Spleen (tissue), 11 donors: ENCODE data around the gene IQCE. TPM values are rescaled to one million over a fixed set of nuclear protein-coding genes. Genes with fewer than 3 reads are reported as not detected.

Source experiments
- DNase-seq: peaks from one replicate; pipeline ENCODE4 v3.0.0-alpha.2; 2020
- H3K27ac ChIP-seq, 8 donors: fragments of 200-600 bp; sonication (generic) in 7 of 8; 1 replicate in 4 of 8; 2 replicates in 4 of 8; pipeline versions ENCODE4 v1.5.0 to v1.8.0; 2016 to 2021; ENCODE audit warnings: inconsistent platforms in 4 of 8, mild to moderate bottlenecking in 4 of 8, moderate library complexity in 1 of 8
- H3K27me3 ChIP-seq, 7 donors: fragments of 200-600 bp; sonication (generic) in 6 of 7; replicated peaks in 1 of 7; 1 replicate in 4 of 7; 2 replicates in 3 of 7; pipeline versions ENCODE4 v1.5.0 to v1.8.0; 2016 to 2021; ENCODE audit warnings: inconsistent platforms in 3 of 7, mild to moderate bottlenecking in 1 of 7
- H3K36me3 ChIP-seq, 6 donors: fragments of 200-600 bp; sonication (generic) in 5 of 6; 1 replicate in 4 of 6; 2 replicates in 2 of 6; pipeline versions ENCODE4 v1.5.0 to v1.8.0; 2016 to 2021; ENCODE audit warnings: inconsistent platforms in 2 of 6
- H3K4me1 ChIP-seq, 6 donors: fragments of 200-600 bp; sonication (generic) in 5 of 6; 1 replicate in 3 of 6; 2 replicates in 3 of 6; pipeline versions ENCODE4 v1.5.0 to v1.8.0; 2016 to 2021; ENCODE audit warnings: inconsistent platforms in 3 of 6
- H3K4me3 ChIP-seq, 8 donors: fragments of 200-600 bp; sonication (generic) in 7 of 8; 1 replicate in 4 of 8; 2 replicates in 4 of 8; pipeline versions ENCODE4 v1.5.0 to v1.8.0; 2016 to 2021; ENCODE audit warnings: inconsistent platforms in 4 of 8, mild to moderate bottlenecking in 4 of 8, moderate library complexity in 2 of 8
- H3K9me3 ChIP-seq, 8 donors: fragments of 200-600 bp; sonication (generic) in 7 of 8; 1 replicate in 4 of 8; 2 replicates in 4 of 8; pipeline versions ENCODE4 v1.5.0 to v1.8.0; 2016 to 2021; ENCODE audit warnings: inconsistent platforms in 4 of 8
- POLR2A ChIP-seq, 3 donors: fragments of 450-650 bp; IDR thresholded peaks; one replicate each; pipeline ENCODE4 v1.5.1; 2017; ENCODE audit warnings: antibody characterized with exemption in 3 of 3, mild to moderate bottlenecking in 1 of 3
- POLR2AphosphoS5 ChIP-seq, 3 donors: sonication (generic); formaldehyde crosslinking; IDR thresholded peaks; one replicate each; pipeline ENCODE4 v1.5.1; 2017; ENCODE audit warnings: antibody characterized with exemption in 3 of 3
- WGBS, 5 donors: extraction: QIAGEN DNeasy Blood & Tissue Kit in 3 of 5; methylation state at CpG; one replicate each; pipeline versions ENCODE4 v1.1.5 to v1.1.7; 2013 to 2018; 5-methylcytosine and 5-hydroxymethylcytosine counted together
- intact Hi-C: fragments of 100-400 bp; cut with DNase I; formaldehyde crosslinking; loops from one replicate; pipeline ENCODE4 v1.15.0; 2023; ENCODE audit warnings: low total_unique reads
- polyA plus RNA-seq, 3 donors: library from polyadenylated mRNA; stranded (reverse); fragments of 200-250 nt; gene quantifications; one replicate each; pipeline ENCODE4 v1.2.1, GENCODE V29; 2013
- total RNA-seq, 7 donors: library from RNA; depleted of rRNA in 3 of 7; stranded (reverse); fragments of >200 nt in 3 of 7; fragmentation: NEBNext Ultra II Directional in 4 of 7; extraction: Animal tissue kit (Norgen Biotek cat#: 25700) in 4 of 7; gene quantifications; one replicate each; pipeline versions ENCODE4 v1.1.0 to v1.2.1, GENCODE V29; 2016 to 2021
- TF ChIP-seq, protein P1 (sequence below), 11 experiments: fragments of 200-600 bp in 7 of 11; fragments of 450-650 bp in 4 of 11; sonication (generic) in 4 of 11; IDR thresholded peaks in 8 of 11; conservative IDR thresholded peaks in 3 of 11; 1 replicate in 7 of 11; 2 replicates in 4 of 11; pipeline versions ENCODE4 v1.4.0 to v1.8.0; 2016 to 2021; ENCODE audit warnings: antibody characterized with exemption in 11 of 11, inconsistent platforms in 4 of 11, mild to moderate bottlenecking in 1 of 11
- donor health status: healthy with polysubstance abuse.
- donor health status: DM: no; HTN: no; CAD: no; lungs with moderate emphysema.
- donor health status: DM: no; HTN: no; CAD: no.
- donor health status: Bipolar disorder and iron deficiency.
- donor health status: healthy.
- donor health status: DM: no; HTN: no; CAD: no.
- donor health status: DM: yes; HTN: yes; CAD: no.

Gene IQCE
- total and polyA plus RNA-seq, 10 donors, result 1.2 to 17.1 (median 11.4) TPM

DNA sequence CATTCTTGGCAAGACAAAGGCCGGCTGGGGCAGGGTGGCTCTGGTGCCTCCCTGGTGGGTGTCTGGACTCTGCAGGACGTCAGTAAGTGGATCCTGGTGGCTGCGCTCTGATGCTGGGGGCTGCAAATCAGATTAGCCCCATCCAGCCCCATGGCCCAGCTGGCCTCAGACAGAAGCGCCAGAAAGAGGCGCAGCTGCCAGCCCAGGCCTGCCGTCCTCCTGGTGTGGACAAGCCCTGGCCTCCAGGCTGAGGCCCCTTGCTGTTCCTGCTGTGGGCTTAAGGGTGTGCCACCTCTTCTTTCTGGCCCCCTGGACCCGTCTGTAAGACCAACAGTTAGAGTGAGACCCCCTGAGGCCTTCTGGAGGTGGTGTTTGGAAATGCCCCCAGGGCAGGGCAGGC, 45.1 kb upstream of the IQCE start:
- 93 to 99% (median 94%) methylated on average over 3 to 7 of the region's 7 CpGs for WGBS, 5 donors
- peaks cover 0 to 5% (median 0%) of the 10 kb centered on the region in 7 donors for H3K27me3 ChIP-seq
- no peaks in the 10 kb centered on the region for H3K36me3 ChIP-seq
- peaks cover 43 to 88% (median 63%) of the 10 kb centered on the region in 6 donors for H3K4me1 ChIP-seq
- H3K27ac ChIP-seq, result peak overlapping the region in 3 of 8 donors; percentile 15 to 97 (median 91)
- no peak for DNase-seq
- H3K9me3 ChIP-seq, result no peaks in the 10 kb centered on the region
- TF ChIP-seq POLR2A (IDR thresholded peaks at IDR 0.05) (no peak), POLR2AphosphoS5 (IDR thresholded peaks at IDR 0.05) (no peak)
- TF ChIP-seq, protein P1, sequence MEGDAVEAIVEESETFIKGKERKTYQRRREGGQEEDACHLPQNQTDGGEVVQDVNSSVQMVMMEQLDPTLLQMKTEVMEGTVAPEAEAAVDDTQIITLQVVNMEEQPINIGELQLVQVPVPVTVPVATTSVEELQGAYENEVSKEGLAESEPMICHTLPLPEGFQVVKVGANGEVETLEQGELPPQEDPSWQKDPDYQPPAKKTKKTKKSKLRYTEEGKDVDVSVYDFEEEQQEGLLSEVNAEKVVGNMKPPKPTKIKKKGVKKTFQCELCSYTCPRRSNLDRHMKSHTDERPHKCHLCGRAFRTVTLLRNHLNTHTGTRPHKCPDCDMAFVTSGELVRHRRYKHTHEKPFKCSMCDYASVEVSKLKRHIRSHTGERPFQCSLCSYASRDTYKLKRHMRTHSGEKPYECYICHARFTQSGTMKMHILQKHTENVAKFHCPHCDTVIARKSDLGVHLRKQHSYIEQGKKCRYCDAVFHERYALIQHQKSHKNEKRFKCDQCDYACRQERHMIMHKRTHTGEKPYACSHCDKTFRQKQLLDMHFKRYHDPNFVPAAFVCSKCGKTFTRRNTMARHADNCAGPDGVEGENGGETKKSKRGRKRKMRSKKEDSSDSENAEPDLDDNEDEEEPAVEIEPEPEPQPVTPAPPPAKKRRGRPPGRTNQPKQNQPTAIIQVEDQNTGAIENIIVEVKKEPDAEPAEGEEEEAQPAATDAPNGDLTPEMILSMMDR (IDR thresholded peaks at IDR 0.05 in 8 of 11, conservative IDR thresholded peaks at IDR 0.05 in 3 of 11), result no peak
- no peak overlapping the region for H3K4me3 ChIP-seq
- intact Hi-C loops, result no loop called here

DNA sequence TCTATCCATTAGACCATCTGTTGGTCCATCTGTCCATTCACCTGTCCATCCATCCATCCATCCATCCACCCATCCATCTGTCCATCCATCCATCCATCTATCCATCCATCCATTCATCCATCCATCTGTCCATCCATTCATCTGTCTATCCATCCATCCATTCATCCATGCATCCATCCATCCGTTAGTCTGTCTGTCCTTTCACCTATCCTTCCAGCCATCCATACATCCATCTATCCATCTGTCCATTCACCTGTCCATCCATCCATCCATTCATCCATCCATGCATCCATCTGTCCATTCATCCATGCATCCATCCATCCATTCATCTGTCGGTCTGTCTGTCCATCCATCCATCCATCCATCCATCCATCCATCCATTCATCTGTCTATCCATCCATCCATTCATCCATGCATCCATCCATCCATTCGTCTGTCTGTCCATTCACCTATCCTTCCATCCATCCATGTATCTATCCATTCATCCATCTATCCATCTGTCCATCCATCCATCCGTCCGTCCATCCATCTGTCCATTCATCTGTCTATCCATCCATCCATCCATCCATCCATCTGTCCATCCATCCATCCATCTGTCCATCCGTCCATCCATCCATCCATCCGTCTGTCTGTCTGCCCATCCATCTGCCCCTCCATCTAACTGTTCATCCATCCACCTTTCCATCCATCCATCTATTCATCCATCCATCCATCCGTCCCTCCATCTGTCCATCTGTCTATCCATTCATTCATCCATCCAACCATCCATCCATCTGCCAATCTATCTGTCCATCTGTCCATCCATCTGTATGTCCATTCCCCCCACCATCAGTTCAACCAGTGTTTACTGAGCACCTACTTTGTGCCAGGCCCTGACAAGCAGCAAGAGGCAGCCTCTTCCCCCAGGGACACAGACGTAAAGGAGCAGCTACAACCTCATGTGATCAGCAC, 44.0 kb upstream of the IQCE start:
- no peak overlapping the region for H3K4me3 ChIP-seq
- no peak for DNase-seq
- intact Hi-C loops, result no loop called here
- peaks cover 38 to 84% (median 59%) of the 10 kb centered on the region in 6 donors for H3K4me1 ChIP-seq
- no peaks in the 10 kb centered on the region for H3K36me3 ChIP-seq
- H3K27ac ChIP-seq, result no peak overlapping the region
- TF ChIP-seq, protein P1 (IDR thresholded peaks at IDR 0.05 in 8 of 11, conservative IDR thresholded peaks at IDR 0.05 in 3 of 11), result no peak
- TF ChIP-seq POLR2AphosphoS5 (IDR thresholded peaks at IDR 0.05) (no peak), POLR2A (IDR thresholded peaks at IDR 0.05) (no peak)
- no peaks in the 10 kb centered on the region for H3K9me3 ChIP-seq
- peaks cover 0 to 10% (median 0%) of the 10 kb centered on the region in 7 donors for H3K27me3 ChIP-seq
- 76 to 96% (median 84%) methylated on average over 9 of the region's 9 CpGs for WGBS, 5 donors

DNA sequence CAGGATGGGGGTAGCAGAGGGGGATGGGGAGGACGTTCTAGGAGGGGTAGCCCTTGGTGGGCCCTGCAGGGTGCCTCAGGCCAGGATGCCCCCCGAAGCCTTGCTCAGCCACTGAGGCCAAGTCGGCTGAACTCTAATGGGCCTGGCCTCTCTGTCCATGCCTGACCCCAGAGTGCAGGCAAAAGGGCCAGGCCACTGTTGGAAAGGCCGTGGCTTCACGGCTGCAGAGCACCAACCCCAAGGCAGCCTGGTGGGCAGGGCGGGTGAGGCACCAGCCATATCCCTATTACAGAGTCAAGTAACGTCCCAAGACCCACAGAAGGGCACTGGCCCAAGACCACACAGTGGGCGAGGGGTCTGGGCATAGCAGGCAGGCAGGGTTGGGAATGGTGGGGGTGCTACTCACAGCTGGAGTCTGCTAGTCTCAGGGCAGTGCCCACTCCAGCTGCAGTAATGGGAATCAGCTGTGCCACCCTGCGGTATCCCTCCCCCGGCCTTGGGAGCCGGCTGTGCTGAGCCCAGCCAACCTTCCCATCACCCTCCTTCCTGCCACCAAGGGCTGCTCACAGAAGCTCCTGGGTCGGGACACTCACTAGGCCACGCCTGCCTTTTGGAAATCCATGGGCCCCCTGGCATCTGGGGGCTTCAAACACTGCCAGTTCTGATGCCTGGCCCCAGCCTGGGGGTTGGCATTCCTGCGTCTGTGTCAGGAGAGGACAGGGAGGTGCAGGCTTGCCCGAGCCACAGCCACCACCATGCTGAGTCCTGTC, 43.2 kb upstream of the IQCE start:
- H3K9me3 ChIP-seq, result no peaks in the 10 kb centered on the region
- no peaks in the 10 kb centered on the region for H3K36me3 ChIP-seq
- H3K4me3 ChIP-seq, result no peak overlapping the region
- peaks cover 33 to 82% (median 56%) of the 10 kb centered on the region in 6 donors for H3K4me1 ChIP-seq
- peaks cover 0 to 17% (median 0%) of the 10 kb centered on the region in 7 donors for H3K27me3 ChIP-seq
- no peak for DNase-seq
- intact Hi-C loops, result no loop called here
- 55 to 87% (median 82%) methylated on average over 3 to 15 of the region's 15 CpGs for WGBS, 5 donors
- TF ChIP-seq, protein P1 (IDR thresholded peaks at IDR 0.05 in 8 of 11, conservative IDR thresholded peaks at IDR 0.05 in 3 of 11), result no peak
- peak; percentile 21 to 49 (median 48) for TF ChIP-seq POLR2AphosphoS5 (IDR thresholded peaks at IDR 0.05)
- peak overlapping the region in 3 of 8 donors; percentile 7 to 35 (median 12) for H3K27ac ChIP-seq
